HG02588 (cell line): ENCODE data around the gene WASHC4.
"Not testable (repeated sequence)": the region's sequence is repeated elsewhere in the genome, so short reads cannot be mapped to it uniquely, and the experiment has no call there.

Source experiments
- ATAC-seq: cut with Tn5 transposase; IDR thresholded peaks from one replicate; pipeline ENCODE4 v1.9.1; 2021; ENCODE audit warnings: mild to moderate bottlenecking, moderate library complexity; ENCODE audit not compliant: unreplicated experiment

WASHC4 gene

DNA sequence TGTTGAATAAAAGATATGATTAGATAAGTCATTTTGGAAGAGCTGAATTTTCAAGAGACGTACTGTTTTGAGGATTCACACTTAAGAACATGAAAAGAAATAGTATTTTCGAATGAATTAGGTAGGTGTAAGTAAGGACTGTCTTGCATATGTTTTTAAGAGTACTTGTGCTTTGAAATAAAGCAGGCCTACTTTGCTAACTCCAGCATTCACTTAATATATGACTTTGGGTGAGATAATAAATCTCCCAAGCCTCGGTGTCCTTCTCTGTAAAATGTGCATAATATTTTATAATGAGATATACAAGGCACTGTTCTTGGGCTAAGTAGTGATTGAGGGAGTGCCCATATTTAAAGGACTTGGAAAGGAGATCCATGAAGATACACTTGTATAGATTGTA lies 54.6 kb downstream of the WASHC4 start:
- no peak for ATAC-seq

DNA sequence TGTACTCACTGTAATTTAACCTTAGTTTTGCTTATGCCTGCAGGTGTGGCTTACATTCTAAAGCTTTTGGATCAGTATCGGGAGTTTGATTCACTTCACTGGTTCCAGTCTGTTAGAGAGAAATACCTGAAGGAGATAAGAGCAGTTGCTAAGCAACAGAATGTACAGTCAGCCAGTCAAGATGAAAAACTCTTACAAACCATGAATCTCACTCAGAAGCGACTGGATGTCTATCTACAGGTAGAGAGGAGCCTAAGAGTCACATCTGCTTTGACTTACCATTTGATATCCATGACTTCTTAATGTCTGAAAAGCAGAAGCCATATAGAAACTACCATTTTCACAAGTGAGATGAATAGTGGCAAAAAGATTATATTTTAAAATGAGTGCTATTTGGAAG lies 56.5 kb downstream of the WASHC4 start:
- no peak for ATAC-seq

DNA sequence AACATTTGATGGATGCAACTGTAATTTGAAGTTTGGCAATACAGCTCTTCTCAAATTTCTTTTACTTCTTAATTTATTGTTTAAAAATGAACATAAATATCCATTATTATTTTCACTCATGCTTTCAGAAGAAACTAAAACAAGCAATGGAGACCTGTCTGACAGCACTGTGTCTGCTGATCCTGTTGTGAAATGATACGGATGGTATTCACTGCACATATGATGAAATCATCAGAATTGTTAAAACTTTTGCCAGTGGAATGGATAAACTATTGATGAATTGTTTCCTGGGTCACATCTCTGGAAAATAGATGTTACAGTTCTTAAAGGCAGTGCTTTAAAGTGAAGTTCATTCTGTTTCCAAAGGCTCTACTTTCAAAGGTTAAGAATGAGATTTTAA lies 59.2 kb downstream of the WASHC4 start:
- ATAC-seq, result no peak

GRCh38 chr12:105167346-105167745 lies 59.8 kb downstream of the WASHC4 start:
- ATAC-seq, result no peak

GRCh38 chr12:105168006-105168405 lies 60.5 kb downstream of the WASHC4 start:
- ATAC-seq, result no peak

DNA sequence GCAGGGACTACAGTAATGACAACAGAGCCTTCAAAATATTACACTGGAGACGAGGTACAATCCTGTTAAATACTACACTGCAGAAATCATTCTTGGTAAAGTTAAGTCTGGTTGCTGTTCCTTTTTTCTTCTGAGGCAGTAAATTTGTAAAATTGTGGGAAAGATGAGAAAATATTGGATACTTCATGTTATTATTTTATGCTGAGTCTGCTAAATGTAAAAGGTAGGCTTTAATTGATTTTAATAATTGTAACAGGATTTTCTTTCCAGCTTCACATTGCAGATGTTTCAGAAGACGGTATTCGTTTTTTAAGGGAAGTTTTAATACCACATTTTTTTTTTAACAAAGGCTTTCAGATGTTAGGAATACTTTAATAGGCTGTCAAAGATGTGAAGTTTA lies 62.6 kb downstream of the WASHC4 start:
- no peak for ATAC-seq

DNA sequence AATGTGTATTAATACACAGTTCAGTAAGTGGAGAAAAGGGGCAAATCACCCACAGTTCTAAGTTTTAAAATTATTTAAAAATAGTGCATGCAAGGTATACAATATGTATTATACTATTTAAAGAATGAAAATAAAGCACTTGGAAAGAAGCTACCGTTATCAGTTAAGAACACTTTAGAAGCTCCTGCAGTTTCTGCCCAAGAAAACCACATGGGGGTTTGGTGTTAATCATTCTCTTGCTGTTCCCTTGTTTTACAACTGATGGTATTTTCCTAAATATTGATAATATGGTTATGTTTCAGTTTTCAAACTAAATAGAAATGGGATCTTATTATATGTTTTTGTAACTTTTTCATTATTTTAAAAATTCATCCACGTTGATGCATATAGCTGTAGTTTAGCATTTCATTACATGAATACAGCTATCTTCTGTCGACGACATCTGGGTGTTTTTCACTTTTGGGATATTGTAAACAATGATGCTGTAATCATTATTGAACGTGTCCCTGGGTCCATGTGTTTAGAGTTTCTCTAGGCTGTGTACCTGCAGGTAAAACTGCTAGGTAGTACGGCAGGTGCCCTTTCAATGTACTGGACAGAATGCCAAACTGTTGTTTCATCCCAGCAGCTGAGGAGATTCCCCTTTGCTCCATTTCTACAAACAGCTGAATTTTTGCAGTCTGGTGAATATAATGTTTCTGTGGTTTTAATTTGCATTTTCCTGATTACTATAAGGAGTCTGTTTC lies 64.3 kb downstream of the WASHC4 start:
- no peak for ATAC-seq

DNA sequence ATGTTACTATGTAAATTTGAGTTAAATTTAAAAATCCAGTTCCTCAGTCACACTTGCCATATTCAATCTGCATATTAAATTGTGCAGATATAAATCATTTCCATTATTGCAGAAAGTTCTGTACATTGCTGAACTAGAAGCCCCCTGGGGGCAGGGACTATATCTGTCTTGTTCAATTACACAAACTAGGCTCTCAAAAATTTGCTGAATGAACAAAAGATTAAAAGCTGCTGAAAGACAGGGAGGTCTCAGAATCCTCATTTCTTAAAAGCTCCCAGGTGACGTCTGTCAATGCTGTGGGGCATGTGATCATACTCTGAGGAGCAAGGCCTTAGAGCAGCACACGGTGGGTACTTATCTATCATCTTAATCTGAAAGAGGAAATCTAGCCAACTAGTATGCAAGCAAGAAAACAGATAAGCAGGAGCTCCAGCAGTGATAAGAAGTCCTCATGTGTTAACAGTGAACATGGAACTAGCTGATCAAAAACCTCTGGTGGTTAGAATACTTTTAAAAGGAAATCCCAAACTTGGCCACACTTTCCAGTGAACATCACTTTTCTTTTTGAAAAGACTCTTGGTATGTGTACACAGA lies 68.0 kb downstream of the WASHC4 start:
- ATAC-seq, result no peak

- no peak for ATAC-seq
These were observed 69.7 kb downstream of the WASHC4 start for GRCh38 chr12:105177208-105177607.

GRCh38 chr12:105179114-105179513 lies 71.6 kb downstream of the WASHC4 start:
- not testable (repeated sequence) for ATAC-seq

GRCh38 chr12:105183406-105183805 lies 75.9 kb downstream of the WASHC4 start:
- ATAC-seq, result not testable (repeated sequence)

DNA sequence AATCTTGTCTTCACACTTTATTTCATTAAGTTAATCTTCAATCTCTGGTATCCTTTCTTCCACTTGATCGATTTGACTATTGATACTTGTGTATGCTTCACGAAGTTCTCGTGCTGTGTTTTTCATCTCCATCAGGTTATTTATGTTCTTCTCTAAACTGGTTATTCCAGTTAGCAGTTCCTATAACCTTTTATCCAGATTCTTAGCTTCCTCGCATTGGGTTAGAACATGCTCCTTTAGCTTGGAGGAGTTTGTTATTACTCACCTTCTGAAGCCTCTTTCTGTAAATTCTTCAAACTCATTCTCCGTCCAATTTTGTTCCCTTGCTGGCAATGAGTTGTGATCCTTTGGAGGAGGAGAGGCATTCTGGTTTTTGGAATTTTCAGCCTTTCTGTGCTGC lies 76.4 kb downstream of the WASHC4 start:
- not testable (repeated sequence) for ATAC-seq

- ATAC-seq, result no peak
These were observed 81.8 kb downstream of the WASHC4 start for GRCh38 chr12:105189293-105189692.

DNA sequence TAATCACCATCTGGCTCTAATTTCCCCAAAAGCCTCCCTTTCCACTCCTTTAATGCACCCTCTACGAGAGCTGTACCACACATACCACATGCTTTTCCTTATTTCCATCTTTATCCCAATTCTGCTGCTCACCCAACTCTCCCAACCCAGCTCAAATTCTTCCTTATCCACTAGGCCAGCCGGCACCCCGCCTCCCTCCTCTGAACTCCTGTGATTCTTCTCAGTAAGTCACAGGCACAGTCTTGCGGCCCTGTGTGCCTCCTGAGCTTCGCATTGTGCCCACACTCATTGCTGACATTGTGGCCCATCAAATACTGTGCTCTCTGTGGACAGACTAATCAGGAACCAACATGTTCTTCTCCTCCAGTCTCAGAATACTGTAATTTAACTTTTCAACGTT lies 83.0 kb downstream of the WASHC4 start:
- no peak for ATAC-seq

GRCh38 chr12:105192624-105193225 lies 85.2 kb downstream of the WASHC4 start:
- ATAC-seq, result no peak

DNA sequence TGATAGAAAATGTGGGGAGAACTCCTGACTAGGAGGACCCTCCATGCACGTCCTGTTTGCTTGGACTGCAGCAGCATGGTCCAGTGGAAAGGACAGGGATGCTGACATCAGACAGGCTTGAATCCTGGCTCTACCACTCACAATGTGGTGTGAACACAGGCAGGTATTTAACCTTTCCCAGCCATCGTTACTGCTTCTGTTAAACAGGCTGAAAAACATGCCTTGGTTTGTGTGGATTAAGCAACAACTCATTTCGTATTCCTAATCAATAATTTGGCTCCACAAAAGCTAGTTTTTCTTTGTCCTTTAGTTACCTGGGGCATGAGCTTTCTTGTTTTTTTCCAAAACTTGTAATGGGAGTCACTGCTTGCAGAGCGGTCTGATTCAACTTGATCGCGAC lies 87.4 kb downstream of the WASHC4 start:
- ATAC-seq, result no peak

- no peak for ATAC-seq
These were observed 88.6 kb downstream of the WASHC4 start for GRCh38 chr12:105196090-105196489.

DNA sequence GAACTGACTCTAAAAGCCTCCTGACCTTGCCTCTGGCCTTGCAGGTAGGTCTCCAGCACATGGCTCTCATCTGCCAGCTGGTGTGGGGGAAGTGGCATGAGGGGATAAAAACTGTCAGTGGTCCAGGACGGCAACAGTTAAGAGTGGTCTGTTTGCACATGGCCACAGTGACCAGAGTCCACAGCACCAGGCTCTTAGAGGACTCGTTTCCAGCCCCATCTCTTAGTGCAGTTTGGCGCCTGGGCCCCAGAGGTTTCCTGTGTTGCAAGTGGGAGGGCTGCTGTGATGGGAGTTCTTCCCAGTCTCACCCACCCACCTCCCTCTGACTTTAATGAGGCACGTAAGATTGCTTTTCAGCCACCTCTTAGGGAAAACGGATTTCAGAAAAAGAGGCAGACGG lies 91.4 kb downstream of the WASHC4 start:
- ATAC-seq, result no peak

GRCh38 chr12:105200385-105200784 lies 92.9 kb downstream of the WASHC4 start:
- ATAC-seq, result no peak

DNA sequence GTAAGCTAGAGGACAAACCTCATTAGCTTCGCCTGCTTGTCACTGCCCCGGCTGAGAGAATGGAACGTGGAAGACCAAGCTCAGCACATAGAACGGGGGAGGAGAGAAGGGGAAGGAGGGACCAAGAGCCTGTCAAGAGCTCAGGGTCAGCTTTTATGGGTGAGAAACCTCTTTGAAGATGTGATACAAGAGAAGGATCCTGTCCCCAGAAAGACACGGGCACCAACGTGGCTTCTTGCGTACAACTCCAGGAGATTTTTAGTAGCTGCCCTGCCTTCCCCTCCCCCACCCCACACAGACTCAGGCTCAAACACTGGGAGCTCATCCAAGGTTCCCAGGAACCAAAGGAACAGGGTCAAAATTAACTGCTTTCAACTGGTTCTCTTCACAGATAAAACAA lies 93.8 kb downstream of the WASHC4 start:
- ATAC-seq, result no peak

GRCh38 chr12:105202202-105202601 lies 94.7 kb downstream of the WASHC4 start:
- ATAC-seq, result no peak

DNA sequence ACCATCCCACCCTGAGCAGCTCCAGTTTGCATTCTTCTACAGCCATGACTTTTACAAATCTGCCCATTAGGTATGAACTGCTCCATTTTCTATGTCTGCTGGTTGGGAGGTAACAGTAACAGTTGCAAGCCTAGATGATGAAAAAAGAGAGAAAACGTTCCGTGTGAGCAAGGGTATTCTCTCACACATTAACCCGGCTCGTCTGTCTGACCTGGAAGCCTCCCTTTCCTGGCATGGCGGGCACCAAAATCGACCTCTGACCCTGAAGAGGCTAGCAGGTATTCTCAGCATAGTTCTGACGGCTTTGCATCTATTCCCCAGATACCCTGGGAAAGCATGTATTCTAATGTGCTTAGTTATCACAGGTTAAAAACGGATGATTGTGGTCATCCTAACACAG lies 96.6 kb downstream of the WASHC4 start:
- ATAC-seq, result no peak
